Activated CD8-positive, alpha-beta memory T cell treated with anti-CD3 and anti-CD28 coated beads, Interleukin-2, amount 10 ng/mL, durations not matched to agents 7 days and 5 days (primary cell): ENCODE data around the gene CPXM2. TPM values are rescaled to one million over a fixed set of nuclear protein-coding genes. Genes with fewer than 3 reads are reported as not detected.

Source experiments
- ATAC-seq: fragments of 150-1000 bp; cut with Tn5 transposase; one replicate; pipeline ENCODE4 v1.10.0; 2021; ENCODE audit warnings: moderate library complexity
- CTCF ChIA-PET: fragments of 350-600 bp; sonication (Branson Sonifier 250); formaldehyde crosslinking; loops from one replicate; lab custom pipeline; 2021; ENCODE audit warnings: antibody characterized with exemption; lab: Charles Lee
- DNase-seq: peaks from one replicate; pipeline ENCODE4 v3.0.0-alpha.2; 2020
- H3K27ac Mint-ChIP-seq: one replicate; pipeline ENCODE4 v1.8.0; 2021; ENCODE audit warnings: mild to moderate bottlenecking, mixed read lengths
- H3K27me3 Mint-ChIP-seq: one replicate; pipeline ENCODE4 v1.8.0; 2021; ENCODE audit warnings: mixed read lengths
- H3K36me3 Mint-ChIP-seq: one replicate; pipeline ENCODE4 v1.8.0; 2021; ENCODE audit warnings: mild to moderate bottlenecking, mixed read lengths
- H3K4me1 Mint-ChIP-seq: one replicate; pipeline ENCODE4 v1.8.0; 2021; ENCODE audit warnings: mixed read lengths
- H3K4me3 Mint-ChIP-seq: one replicate; pipeline ENCODE4 v1.8.0; 2021; ENCODE audit warnings: mild to moderate bottlenecking, moderate library complexity, mixed read lengths
- H3K9me3 Mint-ChIP-seq: one replicate; pipeline ENCODE4 v1.8.0; 2022; ENCODE audit warnings: low read depth, mixed read lengths
- total RNA-seq, 2 experiments: library from RNA; stranded (reverse); gene quantifications; one replicate each; pipeline ENCODE4 v1.2.3, GENCODE V29; 2021

Gene CPXM2
- not detected for total RNA-seq

GRCh38 chr10:123891144-123892071 is at the start of gene CPXM2:
TSS of gene CPXM2 (minus strand) at chr10:123891807. CDS start at chr10:123891659, 148 bp downstream.
- no peaks in the 10 kb centered on the region for H3K9me3 Mint-ChIP-seq
- no peak within 1 kb of the TSS for H3K27ac Mint-ChIP-seq
- H3K36me3 Mint-ChIP-seq: no peaks in the 10 kb centered on the region
- no peaks in the 10 kb centered on the region for H3K4me1 Mint-ChIP-seq
- H3K4me3 Mint-ChIP-seq: no peak within 1 kb of the TSS
- CTCF ChIA-PET: no interaction called here
- DNase-seq: no peak
- no peak for ATAC-seq
- peaks cover 26% of the 10 kb centered on the region for H3K27me3 Mint-ChIP-seq

- H3K36me3 Mint-ChIP-seq: no peaks in the 10 kb centered on the region
- CTCF ChIA-PET: no interaction called here
- DNase-seq: no peak
- H3K4me3 Mint-ChIP-seq: no peak overlapping the region
- no peak overlapping the region for H3K27ac Mint-ChIP-seq
- no peaks in the 10 kb centered on the region for H3K4me1 Mint-ChIP-seq
- H3K27me3 Mint-ChIP-seq: no peaks in the 10 kb centered on the region
- no peaks in the 10 kb centered on the region for H3K9me3 Mint-ChIP-seq
- ATAC-seq: no peak
Measured at GRCh38 chr10:123939591-123939990, 48.0 kb upstream of the CPXM2 start.

GRCh38 chr10:123938890-123939289 is 47.3 kb upstream of the CPXM2 start:
- ATAC-seq (no peak), DNase-seq (no peak)
- Mint-ChIP-seq H3K4me3 (no peak overlapping the region), H3K27me3 (no peaks in the 10 kb centered on the region), H3K9me3 (no peaks in the 10 kb centered on the region), H3K27ac (no peak overlapping the region), H3K4me1 (no peaks in the 10 kb centered on the region), H3K36me3 (no peaks in the 10 kb centered on the region)
- CTCF ChIA-PET: no interaction called here

- Mint-ChIP-seq H3K27me3 (no peaks in the 10 kb centered on the region), H3K36me3 (no peaks in the 10 kb centered on the region), H3K4me1 (no peaks in the 10 kb centered on the region), H3K4me3 (no peak overlapping the region), H3K27ac (no peak overlapping the region), H3K9me3 (peaks cover under 1% of the 10 kb centered on the region)
- ATAC-seq: no peak
- CTCF ChIA-PET: no interaction called here
- no peak for DNase-seq
Measured at GRCh38 chr10:123936426-123936825, 44.8 kb upstream of the CPXM2 start.

- no peaks in the 10 kb centered on the region for H3K4me1 Mint-ChIP-seq
- H3K27me3 Mint-ChIP-seq: no peaks in the 10 kb centered on the region
- DNase-seq: no peak
- no peaks in the 10 kb centered on the region for H3K36me3 Mint-ChIP-seq
- CTCF ChIA-PET: no interaction called here
- no peak overlapping the region for H3K4me3 Mint-ChIP-seq
- peaks cover 6% of the 10 kb centered on the region for H3K9me3 Mint-ChIP-seq
- ATAC-seq: no peak
- H3K27ac Mint-ChIP-seq: no peak overlapping the region
Measured at GRCh38 chr10:123935680-123936079, 44.1 kb upstream of the CPXM2 start.

- H3K36me3 Mint-ChIP-seq: no peaks in the 10 kb centered on the region
- H3K27me3 Mint-ChIP-seq: no peaks in the 10 kb centered on the region
- no peaks in the 10 kb centered on the region for H3K4me1 Mint-ChIP-seq
- no peak overlapping the region for H3K4me3 Mint-ChIP-seq
- H3K9me3 Mint-ChIP-seq: peaks cover 6% of the 10 kb centered on the region
- H3K27ac Mint-ChIP-seq: no peak overlapping the region
- no peak for DNase-seq
- CTCF ChIA-PET: no interaction called here
- no peak for ATAC-seq
Measured at GRCh38 chr10:123934846-123935245, 43.2 kb upstream of the CPXM2 start.

- ATAC-seq (no peak), DNase-seq (no peak)
- no peaks in the 10 kb centered on the region for H3K36me3 Mint-ChIP-seq
- H3K9me3 Mint-ChIP-seq: peaks cover 8% of the 10 kb centered on the region
- CTCF ChIA-PET: no interaction called here
- H3K27ac Mint-ChIP-seq: no peak overlapping the region
- H3K4me1 Mint-ChIP-seq: peaks cover 7% of the 10 kb centered on the region
- H3K4me3 Mint-ChIP-seq: no peak overlapping the region
- no peaks in the 10 kb centered on the region for H3K27me3 Mint-ChIP-seq
Measured at GRCh38 chr10:123930340-123931001, 38.9 kb upstream of the CPXM2 start.

GRCh38 chr10:123929791-123930190 is 38.2 kb upstream of the CPXM2 start:
- DNase-seq: no peak
- H3K27ac Mint-ChIP-seq: no peak overlapping the region
- H3K4me1 Mint-ChIP-seq: peaks cover 7% of the 10 kb centered on the region
- H3K27me3 Mint-ChIP-seq: no peaks in the 10 kb centered on the region
- H3K9me3 Mint-ChIP-seq: peaks cover 8% of the 10 kb centered on the region
- no peak for ATAC-seq
- CTCF ChIA-PET: no interaction called here
- no peaks in the 10 kb centered on the region for H3K36me3 Mint-ChIP-seq
- no peak overlapping the region for H3K4me3 Mint-ChIP-seq

- no peaks in the 10 kb centered on the region for H3K36me3 Mint-ChIP-seq
Measured at GRCh38 chr10:123928427-123928826, 36.8 kb upstream of the CPXM2 start.

GRCh38 chr10:123926401-123927264 is 35.0 kb upstream of the CPXM2 start:
- Mint-ChIP-seq H3K4me3 (no peak overlapping the region), H3K36me3 (no peaks in the 10 kb centered on the region), H3K4me1 (peaks cover 7% of the 10 kb centered on the region), H3K27me3 (no peaks in the 10 kb centered on the region), H3K27ac (no peak overlapping the region), H3K9me3 (peaks cover 10% of the 10 kb centered on the region)
- DNase-seq (no peak), ATAC-seq (no peak)
- CTCF ChIA-PET: no interaction called here

More at GRCh38 chr10:123928427-123928826, 36.8 kb upstream of the CPXM2 start:
- CTCF ChIA-PET: no interaction called here
- peaks cover 8% of the 10 kb centered on the region for H3K9me3 Mint-ChIP-seq
- H3K4me1 Mint-ChIP-seq: peaks cover 7% of the 10 kb centered on the region
- no peaks in the 10 kb centered on the region for H3K27me3 Mint-ChIP-seq
- DNase-seq (no peak), ATAC-seq (no peak)
- no peak overlapping the region for H3K4me3 Mint-ChIP-seq
- no peak overlapping the region for H3K27ac Mint-ChIP-seq

- Mint-ChIP-seq H3K27me3 (peaks cover 6% of the 10 kb centered on the region), H3K36me3 (no peaks in the 10 kb centered on the region), H3K9me3 (peaks cover 8% of the 10 kb centered on the region), H3K4me3 (no peak overlapping the region), H3K27ac (no peak overlapping the region), H3K4me1 (peaks cover 7% of the 10 kb centered on the region)
- DNase-seq (no peak), ATAC-seq (no peak)
- CTCF ChIA-PET: no interaction called here
Measured at GRCh38 chr10:123922126-123922525, 30.5 kb upstream of the CPXM2 start.

GRCh38 chr10:123916775-123917174 is 25.2 kb upstream of the CPXM2 start:
- peaks cover 3% of the 10 kb centered on the region for H3K9me3 Mint-ChIP-seq
- no peaks in the 10 kb centered on the region for H3K36me3 Mint-ChIP-seq
- H3K4me1 Mint-ChIP-seq: peaks cover 3% of the 10 kb centered on the region
- DNase-seq (no peak), ATAC-seq (no peak)
- H3K4me3 Mint-ChIP-seq: no peak overlapping the region
- CTCF ChIA-PET: no interaction called here
- H3K27me3 Mint-ChIP-seq: peaks cover 6% of the 10 kb centered on the region
- H3K27ac Mint-ChIP-seq: no peak overlapping the region

- ATAC-seq: no peak
- Mint-ChIP-seq H3K4me3 (no peak overlapping the region), H3K9me3 (peaks cover 2% of the 10 kb centered on the region), H3K4me1 (peaks cover 3% of the 10 kb centered on the region), H3K36me3 (no peaks in the 10 kb centered on the region), H3K27ac (no peak overlapping the region), H3K27me3 (no peaks in the 10 kb centered on the region)
- CTCF ChIA-PET: no interaction called here
- DNase-seq: no peak
Measured at GRCh38 chr10:123913688-123914268, 22.2 kb upstream of the CPXM2 start.
